ENCODE measurements around the gene LDHD. TPM values are rescaled to one million over a fixed set of nuclear protein-coding genes. Genes with fewer than 3 reads are reported as not detected.

Gene LDHD
- total and polyA plus RNA-seq, 2 of the 13 experiments (the other 11 are each of a cell fraction or from before 2014, with no cell fraction given): 9.1 to 9.8 TPM

- TF ChIP-seq, protein P1, sequence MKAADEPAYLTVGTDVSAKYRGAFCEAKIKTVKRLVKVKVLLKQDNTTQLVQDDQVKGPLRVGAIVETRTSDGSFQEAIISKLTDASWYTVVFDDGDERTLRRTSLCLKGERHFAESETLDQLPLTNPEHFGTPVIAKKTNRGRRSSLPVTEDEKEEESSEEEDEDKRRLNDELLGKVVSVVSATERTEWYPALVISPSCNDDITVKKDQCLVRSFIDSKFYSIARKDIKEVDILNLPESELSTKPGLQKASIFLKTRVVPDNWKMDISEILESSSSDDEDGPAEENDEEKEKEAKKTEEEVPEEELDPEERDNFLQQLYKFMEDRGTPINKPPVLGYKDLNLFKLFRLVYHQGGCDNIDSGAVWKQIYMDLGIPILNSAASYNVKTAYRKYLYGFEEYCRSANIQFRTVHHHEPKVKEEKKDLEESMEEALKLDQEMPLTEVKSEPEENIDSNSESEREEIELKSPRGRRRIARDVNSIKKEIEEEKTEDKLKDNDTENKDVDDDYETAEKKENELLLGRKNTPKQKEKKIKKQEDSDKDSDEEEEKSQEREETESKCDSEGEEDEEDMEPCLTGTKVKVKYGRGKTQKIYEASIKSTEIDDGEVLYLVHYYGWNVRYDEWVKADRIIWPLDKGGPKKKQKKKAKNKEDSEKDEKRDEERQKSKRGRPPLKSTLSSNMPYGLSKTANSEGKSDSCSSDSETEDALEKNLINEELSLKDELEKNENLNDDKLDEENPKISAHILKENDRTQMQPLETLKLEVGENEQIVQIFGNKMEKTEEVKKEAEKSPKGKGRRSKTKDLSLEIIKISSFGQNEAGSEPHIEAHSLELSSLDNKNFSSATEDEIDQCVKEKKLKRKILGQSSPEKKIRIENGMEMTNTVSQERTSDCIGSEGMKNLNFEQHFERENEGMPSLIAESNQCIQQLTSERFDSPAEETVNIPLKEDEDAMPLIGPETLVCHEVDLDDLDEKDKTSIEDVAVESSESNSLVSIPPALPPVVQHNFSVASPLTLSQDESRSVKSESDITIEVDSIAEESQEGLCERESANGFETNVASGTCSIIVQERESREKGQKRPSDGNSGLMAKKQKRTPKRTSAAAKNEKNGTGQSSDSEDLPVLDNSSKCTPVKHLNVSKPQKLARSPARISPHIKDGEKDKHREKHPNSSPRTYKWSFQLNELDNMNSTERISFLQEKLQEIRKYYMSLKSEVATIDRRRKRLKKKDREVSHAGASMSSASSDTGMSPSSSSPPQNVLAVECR (CRISPR knock-in tag; IDR thresholded peaks at IDR 0.05; ENCODE audit: borderline replicate concordance): no peak
- TF ChIP-seq ZNF724P (CRISPR knock-in tag; IDR thresholded peaks at IDR 0.05; ENCODE audit: borderline replicate concordance) (no peak), ZNF296 (CRISPR knock-in tag; conservative IDR thresholded peaks at IDR 0.05) (no peak), KAT8 (CRISPR knock-in tag; IDR thresholded peaks at IDR 0.05) (0 out of 2 replicates have a peak, but pooled peaks have one; percentile 10), ZNF709 (CRISPR knock-in tag; IDR thresholded peaks at IDR 0.05) (no peak), PCBP2 (optimal IDR thresholded peaks at IDR 0.05; ENCODE audit: low read depth, low read length, poor library complexity, severe bottlenecking) (no peak), SCMH1 (CRISPR knock-in tag; IDR thresholded peaks at IDR 0.05; ENCODE audit: borderline replicate concordance) (no peak), KAT7 (CRISPR knock-in tag; IDR thresholded peaks at IDR 0.05; ENCODE audit: borderline replicate concordance) (no peak), ZNF720 (CRISPR knock-in tag; IDR thresholded peaks at IDR 0.05) (no peak), TOE1 (CRISPR knock-in tag; IDR thresholded peaks at IDR 0.05) (0 out of 2 replicates have a peak, but pooled peaks have one; percentile 6), HNF1B (CRISPR knock-in tag; IDR thresholded peaks at IDR 0.05) (peak; percentile 8), ZBTB44 (CRISPR knock-in tag; IDR thresholded peaks at IDR 0.05) (no peak), ZSCAN25 (CRISPR knock-in tag; IDR thresholded peaks at IDR 0.05) (no peak), CBX5 (CRISPR knock-in tag; IDR thresholded peaks at IDR 0.05; ENCODE audit: borderline replicate concordance) (no peak), EEA1 (CRISPR knock-in tag; IDR thresholded peaks at IDR 0.05; ENCODE audit: borderline replicate concordance) (no peak), PAX8 (CRISPR knock-in tag; IDR thresholded peaks at IDR 0.05; ENCODE audit: borderline replicate concordance) (no peak), ZSCAN9 (CRISPR knock-in tag; IDR thresholded peaks at IDR 0.05; ENCODE audit: borderline replicate concordance) (no peak), SKIL (CRISPR knock-in tag; IDR thresholded peaks at IDR 0.05; ENCODE audit: borderline replicate concordance) (no peak), POGK (CRISPR knock-in tag; conservative IDR thresholded peaks at IDR 0.05) (no peak)
Observed at GRCh38 chr16:75116911-75117245, 298 bp upstream of the LDHD start (continued).
